Activated T-helper 2 cell treated with anti-CD3 and anti-CD28 coated beads, Interferon-gamma antibody, Interleukin-2, Interleukin-4, amounts not matched to agents 10 μg/mL and 5 μg/mL and 100 μg/mL, durations not matched to agents 14 hours and 24 hours and 36 hours (primary cell): ENCODE measurements around the gene AKT1. TPM values are rescaled to one million over a fixed set of nuclear protein-coding genes. Genes with fewer than 3 reads are reported as not detected.
A peak's percentile ranks its signal among the peaks of the same experiment; 100 is the strongest.
"Not testable (repeated sequence)": the region's sequence is repeated elsewhere in the genome, so short reads cannot be mapped to it uniquely, and the experiment has no call there.

Experiments
- DNase-seq: peaks from one replicate; pipeline ENCODE4 v3.0.0; 2021; ENCODE audit warnings: low spot score
- H3K27ac Mint-ChIP-seq: one replicate; pipeline ENCODE4 v1.8.0; 2021; ENCODE audit warnings: mixed read lengths
- H3K27me3 Mint-ChIP-seq: one replicate; pipeline ENCODE4 v1.8.0; 2021; ENCODE audit warnings: low read depth, mixed read lengths
- H3K36me3 Mint-ChIP-seq: one replicate; pipeline ENCODE4 v1.8.0; 2021; ENCODE audit warnings: low read depth, mixed read lengths
- H3K4me1 Mint-ChIP-seq: one replicate; pipeline ENCODE4 v1.8.0; 2021; ENCODE audit warnings: low read depth, mixed read lengths
- H3K4me3 Mint-ChIP-seq: one replicate; pipeline ENCODE4 v1.8.0; 2021; ENCODE audit warnings: low read depth, mild to moderate bottlenecking, moderate library complexity, mixed read lengths
- H3K9me3 Mint-ChIP-seq: one replicate; pipeline ENCODE4 v1.8.0; 2021; ENCODE audit warnings: mixed read lengths
- intact Hi-C: fragments of 100-400 bp; cut with micrococcal nuclease; formaldehyde crosslinking; loops from one replicate; pipeline ENCODE4 v1.15.1; 2023
- total RNA-seq: library from RNA; stranded (reverse); gene quantifications from 2 replicates; pipeline ENCODE4 v1.2.3, GENCODE V29; 2022

AKT1 gene
- total RNA-seq, 1 donor from 2014 or later: 145 TPM

DNA sequence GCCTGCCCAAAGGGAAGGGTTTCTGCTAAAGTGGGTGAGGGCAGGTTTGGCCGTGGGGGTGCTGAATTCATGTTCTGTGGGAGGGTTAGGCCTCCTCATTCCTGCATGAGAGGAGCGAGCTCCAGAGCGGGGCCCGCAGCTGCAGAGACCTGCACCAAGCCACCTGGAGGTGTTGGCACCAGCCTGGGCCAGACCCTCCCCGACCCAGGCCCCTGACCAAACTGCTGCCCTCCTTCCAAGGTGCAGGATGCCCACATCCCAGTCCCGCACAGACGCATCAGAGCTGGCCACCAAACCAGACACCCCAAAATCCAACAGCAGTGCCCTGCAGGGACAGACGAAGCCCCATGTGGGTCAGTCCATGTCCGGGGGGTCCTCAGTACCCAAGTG is 61.0 kb downstream of the AKT1 start:
- DNase-seq: no peak
- Mint-ChIP-seq H3K9me3 (no peaks in the 10 kb centered on the region), H3K4me1 (no peaks in the 10 kb centered on the region), H3K27me3 (no peaks in the 10 kb centered on the region), H3K36me3 (no peaks in the 10 kb centered on the region), H3K4me3 (no peak overlapping the region), H3K27ac (no peak overlapping the region)
- intact Hi-C loops: no loop called here

DNA sequence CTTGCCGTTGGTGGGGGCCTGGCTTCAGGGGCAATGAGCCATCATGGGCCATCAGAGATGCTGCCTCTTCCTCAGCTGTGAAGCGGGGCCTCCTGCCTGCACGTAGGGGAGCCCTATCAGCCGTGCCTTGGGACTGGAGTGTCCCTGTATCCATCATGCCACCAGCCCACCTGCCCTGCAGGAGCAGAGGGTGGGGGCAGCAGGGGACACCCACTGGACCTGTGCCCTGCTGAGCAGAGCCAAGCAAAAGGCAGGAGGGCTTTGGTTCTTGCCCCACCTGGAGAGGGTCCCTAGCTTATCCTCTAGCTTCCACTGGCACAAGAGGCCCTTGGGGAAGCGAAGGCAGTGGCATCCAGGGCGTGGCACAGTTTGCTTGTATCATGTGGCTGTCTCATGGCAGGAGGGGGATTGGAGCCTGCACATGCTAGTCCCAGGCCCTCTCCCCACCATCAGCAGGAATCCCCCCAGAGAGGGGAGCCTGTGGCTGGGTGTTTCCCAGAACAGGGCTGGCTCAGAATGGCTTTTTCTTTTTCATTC is 61.4 kb downstream of the AKT1 start:
- Mint-ChIP-seq H3K4me3 (no peak overlapping the region), H3K27me3 (no peaks in the 10 kb centered on the region), H3K36me3 (no peaks in the 10 kb centered on the region), H3K27ac (no peak overlapping the region), H3K9me3 (no peaks in the 10 kb centered on the region), H3K4me1 (no peaks in the 10 kb centered on the region)
- no peak for DNase-seq
- intact Hi-C loops: no loop called here

DNA sequence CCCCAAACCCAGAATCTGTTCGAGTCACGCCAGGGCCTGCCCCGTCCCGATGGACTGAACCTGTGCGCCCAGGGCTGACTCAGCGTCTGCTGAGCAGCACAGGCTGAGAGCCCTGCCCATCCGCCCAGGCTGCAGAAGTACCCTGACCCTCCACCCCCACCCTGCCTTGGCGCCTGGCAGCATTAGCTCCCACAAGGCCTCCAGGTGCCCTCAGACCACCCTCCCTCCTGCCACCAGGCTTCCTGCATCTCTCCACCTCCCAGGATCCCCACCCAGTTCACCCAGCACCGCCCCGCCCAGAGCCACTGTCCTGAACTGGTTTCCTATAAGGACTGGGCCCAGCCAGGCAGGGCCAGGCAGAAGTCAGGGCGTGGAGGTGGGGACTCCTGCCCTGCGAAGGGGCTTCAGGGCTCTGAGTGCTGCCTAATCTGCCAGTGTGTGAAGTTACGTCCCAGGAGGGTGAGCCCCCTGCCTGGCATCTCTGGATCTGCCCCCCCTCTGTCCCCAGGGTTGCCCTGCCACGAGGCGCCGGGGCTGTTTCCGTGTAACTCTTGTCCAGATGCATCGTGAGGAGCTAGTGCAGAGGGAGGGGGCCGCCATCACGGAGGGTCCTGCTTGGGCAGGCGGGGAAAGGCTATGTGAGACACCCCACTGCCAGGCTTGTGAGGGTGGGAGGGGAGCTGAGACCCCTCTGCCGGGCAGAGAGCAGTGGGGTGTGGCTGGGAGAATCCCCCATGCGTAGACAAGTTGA is 62.4 kb downstream of the AKT1 start:
- H3K36me3 Mint-ChIP-seq: no peaks in the 10 kb centered on the region
- no peak overlapping the region for H3K27ac Mint-ChIP-seq
- DNase-seq: no peak

DNA sequence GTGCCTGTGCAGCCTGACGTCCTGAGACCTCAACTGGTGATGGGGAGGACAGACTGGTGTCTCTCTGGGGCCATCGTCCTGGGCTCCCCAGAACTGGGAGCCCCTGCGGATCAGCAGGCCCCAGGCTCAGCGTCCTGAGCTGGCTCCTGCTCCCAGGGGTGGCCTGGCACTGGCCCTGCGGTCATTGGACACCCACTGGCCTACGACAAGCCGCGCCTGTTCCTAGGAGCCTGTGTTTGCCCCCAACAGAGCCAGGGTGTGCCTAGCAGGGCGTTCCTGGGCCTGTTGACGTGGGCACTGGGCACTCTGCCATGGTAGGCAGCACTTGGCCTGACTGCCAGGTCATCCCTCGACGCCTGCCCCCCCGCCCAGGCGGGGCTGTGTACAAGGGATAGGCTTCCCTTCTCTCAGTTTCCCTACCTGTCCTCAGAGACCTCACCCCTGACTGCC is 63.2 kb downstream of the AKT1 start:
- Mint-ChIP-seq H3K27ac (no peak overlapping the region), H3K4me3 (no peak overlapping the region), H3K9me3 (no peaks in the 10 kb centered on the region), H3K27me3 (no peaks in the 10 kb centered on the region), H3K36me3 (no peaks in the 10 kb centered on the region), H3K4me1 (no peaks in the 10 kb centered on the region)
- intact Hi-C loops: no loop called here
- DNase-seq: no peak

More for the DNA sequence above, 62.4 kb downstream of the AKT1 start:
- intact Hi-C loops: no loop called here
- H3K4me3 Mint-ChIP-seq: no peak overlapping the region
- no peaks in the 10 kb centered on the region for H3K4me1 Mint-ChIP-seq
- no peaks in the 10 kb centered on the region for H3K9me3 Mint-ChIP-seq
- no peaks in the 10 kb centered on the region for H3K27me3 Mint-ChIP-seq

GRCh38 chr14:104731320-104732294 is 63.9 kb downstream of the AKT1 start:
- H3K4me1 Mint-ChIP-seq: no peaks in the 10 kb centered on the region
- intact Hi-C loops: no loop called here
- no peak for DNase-seq

DNA sequence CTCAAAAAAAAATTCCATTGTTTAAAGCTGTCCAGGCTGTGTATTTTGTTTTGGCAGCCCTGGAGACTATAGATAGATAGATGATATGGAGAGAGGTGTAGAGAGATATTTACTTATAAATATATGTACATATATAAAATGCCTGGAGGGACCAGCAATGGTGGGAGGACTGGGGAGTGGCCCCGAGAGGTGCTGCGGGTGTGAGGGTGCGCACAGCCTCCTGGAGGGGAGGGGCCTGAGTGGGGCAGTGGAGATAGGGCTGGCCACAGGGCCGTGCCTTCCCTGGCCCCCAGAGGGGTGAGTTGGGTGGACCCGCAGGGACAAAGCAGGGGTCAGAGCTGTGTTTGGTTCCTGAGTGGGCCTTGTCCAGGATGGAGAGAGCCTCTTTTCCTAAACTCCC is 65.1 kb downstream of the AKT1 start:
- no peak overlapping the region for H3K4me3 Mint-ChIP-seq
- H3K9me3 Mint-ChIP-seq: no peaks in the 10 kb centered on the region
- no peaks in the 10 kb centered on the region for H3K27me3 Mint-ChIP-seq
- intact Hi-C loops: no loop called here
- H3K4me1 Mint-ChIP-seq: no peaks in the 10 kb centered on the region
- no peak overlapping the region for H3K27ac Mint-ChIP-seq
- no peaks in the 10 kb centered on the region for H3K36me3 Mint-ChIP-seq
- no peak for DNase-seq

More at GRCh38 chr14:104731320-104732294, 63.9 kb downstream of the AKT1 start:
- Mint-ChIP-seq H3K4me3 (no peak overlapping the region), H3K36me3 (no peaks in the 10 kb centered on the region), H3K27ac (no peak overlapping the region), H3K9me3 (no peaks in the 10 kb centered on the region), H3K27me3 (no peaks in the 10 kb centered on the region)

DNA sequence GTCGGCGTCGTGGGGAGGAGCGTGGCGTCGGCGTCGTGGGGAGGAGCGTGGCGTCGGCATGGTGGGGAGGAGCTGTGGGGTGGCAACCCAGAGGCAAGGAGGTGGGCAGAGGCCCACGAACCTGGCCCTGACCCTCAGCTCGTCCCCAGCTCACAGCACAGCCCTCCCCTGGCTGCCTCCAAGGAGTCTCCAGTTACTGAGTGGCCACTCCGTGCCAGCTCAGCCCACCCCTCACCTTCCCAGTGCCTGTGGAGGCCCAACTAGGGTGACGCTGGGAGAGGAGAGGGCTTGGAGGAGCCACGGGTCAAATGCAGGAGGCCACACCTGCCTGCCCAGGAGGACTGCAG is 65.7 kb downstream of the AKT1 start:
- Mint-ChIP-seq H3K4me1 (no peaks in the 10 kb centered on the region), H3K27me3 (no peaks in the 10 kb centered on the region), H3K36me3 (no peaks in the 10 kb centered on the region)

DNA sequence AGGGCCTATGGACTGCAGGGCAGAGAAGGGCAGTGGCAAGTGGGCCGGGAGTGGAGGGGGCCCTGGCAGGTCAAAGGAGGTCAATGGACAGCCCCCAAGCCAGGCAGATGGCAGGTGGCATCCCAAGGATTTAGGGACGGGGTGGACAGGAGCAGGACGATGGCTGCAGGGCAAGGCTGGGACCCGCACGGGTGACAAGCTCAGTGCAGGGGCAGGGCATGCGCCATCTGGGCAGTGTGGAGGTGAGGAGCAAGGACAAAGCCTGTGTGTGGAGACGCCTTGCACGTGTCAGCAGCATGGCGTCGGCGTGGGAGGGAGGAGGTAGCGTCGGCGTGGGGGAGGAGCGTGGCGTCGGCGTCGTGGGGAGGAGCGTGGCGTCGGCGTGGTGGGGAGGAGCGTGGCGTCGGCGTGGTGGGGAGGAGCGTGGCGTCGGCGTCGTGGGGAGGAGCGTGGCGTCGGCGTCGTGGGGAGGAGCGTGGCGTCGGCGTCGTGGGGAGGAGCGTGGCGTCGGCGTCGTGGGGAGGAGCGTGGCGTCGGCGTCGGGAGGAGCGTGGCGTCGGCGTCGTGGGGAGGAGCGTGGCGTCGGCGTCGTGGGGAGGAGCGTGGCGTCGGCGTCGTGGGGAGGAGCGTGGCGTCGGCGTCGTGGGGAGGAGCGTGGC is 66.2 kb downstream of the AKT1 start:
- intact Hi-C loops, H3K9me3 Mint-ChIP-seq, H3K27ac Mint-ChIP-seq, H3K4me1 Mint-ChIP-seq, DNase-seq, H3K4me3 Mint-ChIP-seq, H3K27me3 Mint-ChIP-seq, H3K36me3 Mint-ChIP-seq: not testable (repeated sequence)

More for the DNA sequence above, 65.7 kb downstream of the AKT1 start:
- Mint-ChIP-seq H3K27ac (no peak overlapping the region), H3K9me3 (no peaks in the 10 kb centered on the region), H3K4me3 (no peak overlapping the region)
- intact Hi-C loops: no loop called here
- no peak for DNase-seq

GRCh38 chr14:104728631-104729030 is 66.9 kb downstream of the AKT1 start:
- Mint-ChIP-seq H3K27ac (no peak overlapping the region), H3K9me3 (no peaks in the 10 kb centered on the region), H3K4me1 (no peaks in the 10 kb centered on the region), H3K27me3 (no peaks in the 10 kb centered on the region), H3K4me3 (no peak overlapping the region), H3K36me3 (no peaks in the 10 kb centered on the region)
- intact Hi-C loops: no loop called here
- DNase-seq: no peak

DNA sequence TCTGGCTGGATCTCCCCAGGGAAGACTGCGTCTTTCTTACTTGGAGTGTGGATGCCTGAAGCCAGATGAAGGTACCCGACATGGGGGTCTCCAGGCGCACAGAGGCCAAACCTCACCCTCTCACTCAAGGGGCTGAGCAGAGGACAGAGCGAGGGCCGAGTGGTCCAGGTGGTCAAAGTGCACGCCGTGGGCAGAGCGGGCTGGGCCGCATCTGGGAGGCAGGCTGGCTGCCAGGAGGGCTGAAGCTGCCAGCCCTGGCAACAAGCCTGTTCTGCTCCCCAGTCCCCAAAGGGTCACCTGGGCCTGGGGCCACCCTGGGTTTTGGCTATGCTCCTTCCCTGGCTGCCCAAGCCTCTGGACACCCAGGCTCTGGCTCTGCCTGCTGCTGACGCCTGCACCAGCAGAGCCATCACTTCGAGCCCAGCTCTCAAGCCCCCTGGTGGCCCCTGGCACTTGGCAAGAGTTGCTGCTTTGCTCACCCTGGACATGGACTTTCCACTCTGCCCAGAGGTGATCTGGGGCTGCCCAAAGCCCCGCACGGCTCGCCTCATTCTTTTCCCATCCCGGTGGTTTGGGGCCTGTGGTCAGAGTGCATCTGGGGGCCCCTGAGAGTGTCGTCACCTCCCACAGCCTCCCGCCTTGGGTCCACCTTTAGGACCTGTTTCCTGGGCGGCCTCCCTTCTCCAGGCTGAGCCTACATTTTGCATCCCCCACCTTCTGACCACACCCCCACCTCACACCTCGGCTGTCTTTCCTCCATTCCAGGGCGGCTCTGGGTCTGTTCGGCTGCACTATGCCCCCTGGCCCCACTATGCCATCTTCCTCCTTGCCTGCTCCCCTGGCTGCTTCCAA is 68.7 kb downstream of the AKT1 start:
- Mint-ChIP-seq H3K27ac (no peak overlapping the region), H3K36me3 (no peaks in the 10 kb centered on the region), H3K4me3 (peak overlapping the region; percentile 5), H3K4me1 (no peaks in the 10 kb centered on the region), H3K27me3 (no peaks in the 10 kb centered on the region), H3K9me3 (no peaks in the 10 kb centered on the region)
- intact Hi-C loops: no loop called here
- no peak for DNase-seq

GRCh38 chr14:104725772-104726548 is 69.6 kb downstream of the AKT1 start:
- intact Hi-C loops: loop anchor here (2.0 kb wide), 1 partner anchor 27 kb away; the partner anchor contains the start of gene SIVA1
- Mint-ChIP-seq H3K27ac (no peak overlapping the region), H3K36me3 (no peaks in the 10 kb centered on the region), H3K4me1 (no peaks in the 10 kb centered on the region), H3K27me3 (no peaks in the 10 kb centered on the region), H3K4me3 (peak overlapping the region; percentile 5), H3K9me3 (no peaks in the 10 kb centered on the region)
- DNase-seq: no peak
